GM10266 (cell line): ENCODE results near the gene PPP1R17.

Source experiments
- DNase-seq: peaks from one replicate; pipeline ENCODE4 v3.0.0; 2012; ENCODE audit errors: extremely low spot score
- TF ChIP-seq, protein P1 (sequence below): IDR thresholded peaks from 2 replicates; pipeline ENCODE4 v1.5.1; 2012; ENCODE audit warnings: mild to moderate bottlenecking, low read depth; ENCODE audit not compliant: control insufficient read depth, insufficient read depth; ENCODE audit errors: missing control alignments

The PPP1R17 gene

DNA sequence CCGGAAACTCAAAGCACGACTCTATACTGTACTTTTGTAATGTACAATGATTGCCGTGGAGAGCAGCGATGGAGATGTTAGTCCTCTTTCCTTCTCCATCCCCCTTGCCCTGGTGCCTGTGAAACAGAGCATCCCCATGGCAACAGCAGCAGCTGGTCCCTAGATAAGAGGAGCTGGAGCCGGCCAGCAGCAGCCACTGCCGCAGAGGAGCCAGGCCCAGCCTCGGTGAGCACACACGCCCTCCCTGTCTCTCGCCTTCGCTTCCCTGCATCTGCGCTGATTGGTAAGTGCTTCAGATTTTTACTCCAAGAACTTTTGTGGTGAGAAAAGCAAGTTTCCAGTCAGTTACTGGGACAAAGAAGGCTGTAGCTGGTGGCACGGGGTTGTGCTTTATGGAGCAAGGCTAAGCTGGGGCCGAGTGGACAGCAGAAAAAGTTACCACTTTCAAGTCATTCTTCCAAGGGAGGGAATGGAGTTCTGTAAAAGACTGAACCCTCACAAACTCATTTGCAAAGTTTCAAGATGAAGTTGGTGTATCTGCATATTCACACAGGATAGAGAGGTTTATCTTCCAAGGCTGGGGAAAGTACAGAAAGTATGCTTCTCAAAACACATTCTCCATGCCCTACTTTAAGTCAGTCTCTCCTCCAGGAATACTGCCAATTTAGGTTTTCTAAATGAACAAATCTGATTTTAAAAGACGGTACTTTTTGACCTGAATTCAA, at the start of gene PPP1R17:
PPP1R17 (plus strand) TSS at position 192 of the 725 bp plus-strand sequence. CDS start 5,227 bp downstream, outside the sequence.
- TF ChIP-seq, protein P1, sequence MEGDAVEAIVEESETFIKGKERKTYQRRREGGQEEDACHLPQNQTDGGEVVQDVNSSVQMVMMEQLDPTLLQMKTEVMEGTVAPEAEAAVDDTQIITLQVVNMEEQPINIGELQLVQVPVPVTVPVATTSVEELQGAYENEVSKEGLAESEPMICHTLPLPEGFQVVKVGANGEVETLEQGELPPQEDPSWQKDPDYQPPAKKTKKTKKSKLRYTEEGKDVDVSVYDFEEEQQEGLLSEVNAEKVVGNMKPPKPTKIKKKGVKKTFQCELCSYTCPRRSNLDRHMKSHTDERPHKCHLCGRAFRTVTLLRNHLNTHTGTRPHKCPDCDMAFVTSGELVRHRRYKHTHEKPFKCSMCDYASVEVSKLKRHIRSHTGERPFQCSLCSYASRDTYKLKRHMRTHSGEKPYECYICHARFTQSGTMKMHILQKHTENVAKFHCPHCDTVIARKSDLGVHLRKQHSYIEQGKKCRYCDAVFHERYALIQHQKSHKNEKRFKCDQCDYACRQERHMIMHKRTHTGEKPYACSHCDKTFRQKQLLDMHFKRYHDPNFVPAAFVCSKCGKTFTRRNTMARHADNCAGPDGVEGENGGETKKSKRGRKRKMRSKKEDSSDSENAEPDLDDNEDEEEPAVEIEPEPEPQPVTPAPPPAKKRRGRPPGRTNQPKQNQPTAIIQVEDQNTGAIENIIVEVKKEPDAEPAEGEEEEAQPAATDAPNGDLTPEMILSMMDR = no peak
- DNase-seq = no peak

DNA sequence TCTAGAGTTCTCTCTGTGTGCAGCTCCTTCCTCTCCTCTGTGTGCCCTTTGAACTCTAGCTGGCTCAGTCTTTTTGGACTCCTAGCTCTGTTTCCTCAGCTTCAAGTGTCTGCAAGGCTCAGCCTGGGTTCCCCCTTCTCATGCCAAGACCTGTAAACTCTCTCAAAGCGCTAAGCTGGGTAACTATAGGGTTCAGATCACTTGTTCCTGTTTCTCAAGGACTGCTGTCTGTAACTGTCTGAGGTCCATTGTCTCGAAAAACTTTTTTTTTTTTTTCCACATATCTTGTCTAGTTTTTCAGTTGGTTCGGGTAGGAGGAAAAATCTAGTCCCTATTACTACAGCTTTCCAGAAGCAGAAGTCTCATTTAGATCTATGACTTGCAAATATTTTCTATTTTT, 46.6 kb upstream of the PPP1R17 start:
- TF ChIP-seq, protein P1 = no peak
- DNase-seq = no peak

DNA sequence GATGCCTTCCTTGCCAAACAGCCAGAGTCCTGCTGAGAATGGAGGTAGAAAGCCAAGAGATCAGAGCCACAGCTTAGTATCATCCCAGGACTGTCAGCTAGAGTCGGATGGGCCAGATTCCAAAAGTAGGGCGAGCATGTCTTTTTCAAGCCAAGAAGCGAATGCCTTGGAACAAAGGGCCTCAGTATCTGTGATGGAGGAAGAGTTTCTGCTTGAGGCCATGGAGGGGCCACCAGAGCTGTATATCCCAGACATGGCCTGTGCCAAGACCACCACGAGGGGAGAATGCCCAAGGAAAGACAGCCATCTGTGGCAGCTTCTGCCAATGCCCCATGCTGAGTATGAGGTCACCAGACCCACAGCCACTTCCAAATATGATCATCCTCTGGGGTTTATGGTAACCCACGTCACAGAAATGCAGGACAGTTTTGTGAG, 44.3 kb upstream of the PPP1R17 start:
- TF ChIP-seq, protein P1 = no peak
- DNase-seq = no peak

DNA sequence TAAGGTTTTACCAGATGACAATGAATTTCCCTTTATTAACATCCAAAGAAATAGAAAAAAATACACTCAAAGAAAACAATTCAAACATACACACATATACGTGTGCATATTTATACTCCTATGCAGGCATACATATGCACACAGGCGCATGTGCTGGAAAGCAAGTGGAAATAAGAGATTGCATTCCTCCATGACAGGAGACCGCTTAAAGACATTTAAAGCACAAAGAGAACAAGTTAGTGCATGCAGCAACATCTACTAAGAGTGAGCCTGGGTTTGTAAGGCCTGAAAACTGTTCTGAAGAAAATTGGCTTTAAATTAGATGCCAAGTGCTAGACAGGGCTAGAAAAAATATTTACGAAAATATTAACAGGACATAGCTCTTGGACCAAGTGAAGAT, 40.1 kb upstream of the PPP1R17 start:
- TF ChIP-seq, protein P1 = no peak
- DNase-seq = no peak

DNA sequence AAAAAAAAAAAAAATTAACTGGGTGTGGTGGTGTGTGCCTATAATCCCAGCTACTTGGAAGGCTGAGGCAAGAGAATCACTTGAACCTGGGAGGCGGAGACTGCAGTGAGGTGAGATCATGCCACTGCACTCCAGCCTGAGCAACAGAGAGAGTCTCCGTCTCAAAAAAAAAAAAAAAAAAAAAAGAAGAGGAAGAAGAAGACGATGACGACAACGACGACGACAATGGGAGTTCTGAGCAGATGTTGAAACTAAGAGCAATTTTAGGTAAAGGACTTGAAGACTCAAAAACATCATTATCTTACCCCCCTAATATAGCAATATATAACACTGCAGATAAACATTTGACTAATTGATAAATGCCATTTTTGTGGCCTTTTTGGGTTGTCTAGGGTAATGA, 39.5 kb upstream of the PPP1R17 start:
- TF ChIP-seq, protein P1 = no peak
- DNase-seq = no peak

DNA sequence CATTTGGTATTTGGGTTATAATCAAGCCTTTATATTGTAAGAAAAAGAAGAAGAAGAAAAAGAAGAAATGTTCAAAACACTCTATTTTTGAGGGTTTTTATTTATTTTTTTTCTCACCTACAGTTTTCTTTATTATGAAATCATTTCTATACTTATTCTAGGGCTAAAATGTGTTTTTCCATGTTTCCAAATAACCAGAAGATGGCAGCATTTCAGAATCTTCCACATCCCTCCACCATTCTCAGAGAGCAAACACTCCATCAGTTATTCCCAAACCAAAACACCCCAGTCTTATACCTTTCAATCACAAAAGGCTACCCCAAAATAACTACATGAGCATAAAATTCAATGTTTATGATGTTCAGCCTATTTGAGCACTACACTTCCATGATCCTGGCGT, 38.7 kb upstream of the PPP1R17 start:
- no peak for DNase-seq
- TF ChIP-seq, protein P1 = no peak

DNA sequence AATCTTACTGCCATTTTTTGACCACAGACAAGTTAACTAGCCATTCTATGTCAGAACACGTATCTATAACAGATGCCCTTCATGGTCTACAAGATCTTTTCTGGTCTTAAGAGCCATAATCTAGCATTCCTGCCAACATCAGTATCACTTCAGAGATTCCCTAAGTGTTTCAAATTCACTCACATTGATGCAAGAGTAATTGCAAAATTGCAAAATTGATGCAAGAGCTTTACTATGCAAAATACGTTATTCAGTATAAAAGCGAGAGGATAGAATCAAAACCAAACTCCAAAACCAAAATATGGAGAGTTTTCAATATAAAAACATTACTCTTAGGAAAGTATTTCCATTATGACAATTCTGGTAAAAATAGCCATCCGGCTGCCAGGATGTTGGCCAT, 38.1 kb upstream of the PPP1R17 start:
- DNase-seq = no peak
- TF ChIP-seq, protein P1 = no peak
